ENCODE results near the gene ATP5ME. TPM values are rescaled to one million over a fixed set of nuclear protein-coding genes. Genes with fewer than 3 reads are reported as not detected.

Gene ATP5ME
- total RNA-seq, 1 experiment from 2014 or later: 425 TPM

- Histone ChIP-seq H4K20me1 (ENCODE audit: control insufficient read depth, insufficient read depth, insufficient read length) (no peaks in the 10 kb centered on the region), H3T11ph (ENCODE audit: low read length) (no peak overlapping the region), H4K5ac (ENCODE audit: insufficient read length, low read depth, low read length) (no peak overlapping the region), H4K91ac (ENCODE audit: insufficient read length, low read depth, low read length) (no peak overlapping the region), H3K14ac (ENCODE audit: insufficient read depth, low read length) (no peak overlapping the region), H3K23me2 (ENCODE audit: insufficient read length, low read depth, low read length, poor library complexity, severe bottlenecking) (no peaks in the 10 kb centered on the region), H3K18ac (ENCODE audit: insufficient read length, low read depth, low read length) (no peak overlapping the region), H3K4me2 (ENCODE audit: insufficient read depth, insufficient read length, low read length) (no peak overlapping the region), H3K27ac (ENCODE audit: insufficient read length, low read depth, low read length) (no peak overlapping the region), H3K4me1 (ENCODE audit: insufficient read depth, low read length) (no peaks in the 10 kb centered on the region), H2BK12ac (ENCODE audit: insufficient read length, low read depth, low read length) (no peak overlapping the region), H2AK5ac (ENCODE audit: insufficient read length, low read length) (no peak overlapping the region), H2BK15ac (ENCODE audit: low read depth, low read length) (no peak overlapping the region), H4K8ac (replicated peaks; ENCODE audit: insufficient read length, low read depth, low read length) (no peak overlapping the region), H3K56ac (ENCODE audit: insufficient read length, low read depth, low read length) (no peak overlapping the region), H3K4ac (ENCODE audit: low read depth, low read length) (no peak overlapping the region), H3K9me3 (ENCODE audit: control insufficient read depth, low read depth, low read length) (no peaks in the 10 kb centered on the region), H3K79me2 (ENCODE audit: insufficient read depth, low read length) (peaks cover 30% of the 10 kb centered on the region; the same call in 1 of the 2 replicates), H2BK120ac (ENCODE audit: low read depth, low read length, poor library complexity, severe bottlenecking) (no peak overlapping the region), H2AFZ (ENCODE audit: low read length) (no peak overlapping the region), H3K79me1 (ENCODE audit: insufficient read depth, low read depth, low read length, poor library complexity, severe bottlenecking) (peaks cover 7% of the 10 kb centered on the region), H3K27me3 (ENCODE audit: insufficient read depth, low read length) (no peaks in the 10 kb centered on the region), H3K23ac (ENCODE audit: insufficient read length, low read depth, low read length) (no peak overlapping the region), H2BK20ac (ENCODE audit: low read depth, low read length, poor library complexity, severe bottlenecking) (no peak overlapping the region), H2BK5ac (ENCODE audit: insufficient read length, low read length) (no peak overlapping the region), H3K9ac (ENCODE audit: extremely low read depth, insufficient read length, low read length) (no peak overlapping the region)
- Mint-ChIP-seq H3K9me3 (no peaks in the 10 kb centered on the region; a peak in 1 of 5 replicates), H3K4me1 (no peaks in the 10 kb centered on the region; a peak in 1 of 4 replicates), H3K27ac (no peak overlapping the region), H3K36me3 (ENCODE audit: insufficient read depth in 1 of 3, low read depth in 3 of 3) (peaks cover 25 to 38% (median 31%) of the 10 kb centered on the region in 3 experiments), H3K4me3 (no peak overlapping the region), H3K27me3 (ENCODE audit: low read depth) (no peaks in the 10 kb centered on the region; the same call in 1 of the 2 replicates)
- no peak for DNase-seq
- WGBS (ENCODE audit: extremely low coverage, insufficient read length, low lambda C conversion rate): no CpG with 5 or more reads among the region's 61 CpGs
- TF ChIP-seq, protein P1, sequence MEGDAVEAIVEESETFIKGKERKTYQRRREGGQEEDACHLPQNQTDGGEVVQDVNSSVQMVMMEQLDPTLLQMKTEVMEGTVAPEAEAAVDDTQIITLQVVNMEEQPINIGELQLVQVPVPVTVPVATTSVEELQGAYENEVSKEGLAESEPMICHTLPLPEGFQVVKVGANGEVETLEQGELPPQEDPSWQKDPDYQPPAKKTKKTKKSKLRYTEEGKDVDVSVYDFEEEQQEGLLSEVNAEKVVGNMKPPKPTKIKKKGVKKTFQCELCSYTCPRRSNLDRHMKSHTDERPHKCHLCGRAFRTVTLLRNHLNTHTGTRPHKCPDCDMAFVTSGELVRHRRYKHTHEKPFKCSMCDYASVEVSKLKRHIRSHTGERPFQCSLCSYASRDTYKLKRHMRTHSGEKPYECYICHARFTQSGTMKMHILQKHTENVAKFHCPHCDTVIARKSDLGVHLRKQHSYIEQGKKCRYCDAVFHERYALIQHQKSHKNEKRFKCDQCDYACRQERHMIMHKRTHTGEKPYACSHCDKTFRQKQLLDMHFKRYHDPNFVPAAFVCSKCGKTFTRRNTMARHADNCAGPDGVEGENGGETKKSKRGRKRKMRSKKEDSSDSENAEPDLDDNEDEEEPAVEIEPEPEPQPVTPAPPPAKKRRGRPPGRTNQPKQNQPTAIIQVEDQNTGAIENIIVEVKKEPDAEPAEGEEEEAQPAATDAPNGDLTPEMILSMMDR (conservative IDR thresholded peaks at IDR 0.05): no peak
Observed at GRCh38 chr4:722851-723360, 48.8 kb upstream of the ATP5ME start.

Data from H9 (cell line).